HepG2 (cell line): ENCODE data around the gene IFT57.

Experiments
- CTCF ChIP-seq: sonication (generic); formaldehyde crosslinking; IDR thresholded peaks from 2 replicates; pipeline ENCODE4 v1.5.0; 2020; ENCODE audit warnings: mild to moderate bottlenecking, missing genetic modification reagents, moderate library complexity
- ESRRA ChIP-seq: sonication (generic); formaldehyde crosslinking; IDR thresholded peaks from 2 replicates; pipeline ENCODE4 v1.5.1; 2020; ENCODE audit warnings: mild to moderate bottlenecking, low read depth, missing genetic modification reagents
- NCOA1 ChIP-seq: sonication (generic); formaldehyde crosslinking; IDR thresholded peaks from 2 replicates; pipeline ENCODE4 v1.9.0; 2021; ENCODE audit warnings: missing genetic modification reagents

- no peak for TF ChIP-seq ESRRA (CRISPR knock-in tag)
- TF ChIP-seq CTCF (CRISPR knock-in tag) = no peak
- no peak for TF ChIP-seq NCOA1 (CRISPR knock-in tag)
These were observed 43.5 kb downstream of the IFT57 start for GRCh38 chr3:108178676-108179075.
